Lower leg skin (tissue), 3 donors: ENCODE data around the gene ZDHHC14.

Experiments
- POLR2A ChIP-seq, 2 donors: fragments of 450-650 bp; IDR thresholded peaks; one replicate each; pipeline ENCODE4 v1.6.1; 2016 to 2017; ENCODE audit warnings: antibody characterized with exemption in 2 of 2, mild to moderate bottlenecking in 1 of 2, moderate library complexity in 1 of 2
- TF ChIP-seq, protein P1 (sequence below), 3 donors: fragments of 450-650 bp; IDR thresholded peaks; one replicate each; pipeline ENCODE4 v1.5.1; 2016; ENCODE audit warnings: antibody characterized with exemption in 3 of 3, mild to moderate bottlenecking in 3 of 3, moderate library complexity in 2 of 3

GRCh38 chr6:157461000-157461915, 80.3 kb downstream of the ZDHHC14 start:
- TF ChIP-seq, protein P1, sequence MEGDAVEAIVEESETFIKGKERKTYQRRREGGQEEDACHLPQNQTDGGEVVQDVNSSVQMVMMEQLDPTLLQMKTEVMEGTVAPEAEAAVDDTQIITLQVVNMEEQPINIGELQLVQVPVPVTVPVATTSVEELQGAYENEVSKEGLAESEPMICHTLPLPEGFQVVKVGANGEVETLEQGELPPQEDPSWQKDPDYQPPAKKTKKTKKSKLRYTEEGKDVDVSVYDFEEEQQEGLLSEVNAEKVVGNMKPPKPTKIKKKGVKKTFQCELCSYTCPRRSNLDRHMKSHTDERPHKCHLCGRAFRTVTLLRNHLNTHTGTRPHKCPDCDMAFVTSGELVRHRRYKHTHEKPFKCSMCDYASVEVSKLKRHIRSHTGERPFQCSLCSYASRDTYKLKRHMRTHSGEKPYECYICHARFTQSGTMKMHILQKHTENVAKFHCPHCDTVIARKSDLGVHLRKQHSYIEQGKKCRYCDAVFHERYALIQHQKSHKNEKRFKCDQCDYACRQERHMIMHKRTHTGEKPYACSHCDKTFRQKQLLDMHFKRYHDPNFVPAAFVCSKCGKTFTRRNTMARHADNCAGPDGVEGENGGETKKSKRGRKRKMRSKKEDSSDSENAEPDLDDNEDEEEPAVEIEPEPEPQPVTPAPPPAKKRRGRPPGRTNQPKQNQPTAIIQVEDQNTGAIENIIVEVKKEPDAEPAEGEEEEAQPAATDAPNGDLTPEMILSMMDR (IDR thresholded peaks at IDR 0.05), result no peak
- TF ChIP-seq POLR2A (IDR thresholded peaks at IDR 0.05), result no peak
